HT1080 (cell line): ENCODE measurements around the gene RNF141. TPM values are rescaled to one million over a fixed set of nuclear protein-coding genes. Genes with fewer than 3 reads are reported as not detected.

Source experiments
- DNase-seq: peaks from one replicate; pipeline ENCODE4 v3.0.0-alpha.2; 2015; ENCODE audit warnings: low read depth
- total RNA-seq: library from RNA; depleted of rRNA; stranded (reverse); fragments of >200 nt; shearing (Covaris generic); gene quantifications from 2 replicates; pipeline ENCODE4 v1.2.3, GENCODE V29; 2014; rRNA removed

RNF141 gene
- total RNA-seq, 1 experiment from 2014 or later, result 8.6 TPM

DNA sequence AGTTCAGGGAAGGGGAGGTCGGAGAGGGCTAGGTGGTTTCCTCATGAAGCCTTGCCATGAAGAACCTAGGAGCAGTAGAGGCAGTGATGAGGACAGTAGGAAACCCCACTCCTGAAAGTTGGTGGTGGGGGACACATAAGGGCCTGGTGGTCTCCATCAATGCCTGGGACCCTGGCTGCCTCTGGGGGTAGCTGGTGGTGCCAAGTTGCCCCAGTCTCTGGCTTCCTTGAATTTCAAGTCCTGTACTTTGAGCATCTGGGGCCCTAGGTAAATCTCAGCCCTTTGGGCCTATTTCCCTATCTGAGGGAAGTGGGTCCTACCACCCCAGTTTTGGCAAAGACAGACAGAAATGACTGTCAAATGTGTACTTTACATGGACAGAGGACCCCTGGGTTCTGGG is 57.8 kb downstream of the RNF141 start:
- no peak for DNase-seq

DNA sequence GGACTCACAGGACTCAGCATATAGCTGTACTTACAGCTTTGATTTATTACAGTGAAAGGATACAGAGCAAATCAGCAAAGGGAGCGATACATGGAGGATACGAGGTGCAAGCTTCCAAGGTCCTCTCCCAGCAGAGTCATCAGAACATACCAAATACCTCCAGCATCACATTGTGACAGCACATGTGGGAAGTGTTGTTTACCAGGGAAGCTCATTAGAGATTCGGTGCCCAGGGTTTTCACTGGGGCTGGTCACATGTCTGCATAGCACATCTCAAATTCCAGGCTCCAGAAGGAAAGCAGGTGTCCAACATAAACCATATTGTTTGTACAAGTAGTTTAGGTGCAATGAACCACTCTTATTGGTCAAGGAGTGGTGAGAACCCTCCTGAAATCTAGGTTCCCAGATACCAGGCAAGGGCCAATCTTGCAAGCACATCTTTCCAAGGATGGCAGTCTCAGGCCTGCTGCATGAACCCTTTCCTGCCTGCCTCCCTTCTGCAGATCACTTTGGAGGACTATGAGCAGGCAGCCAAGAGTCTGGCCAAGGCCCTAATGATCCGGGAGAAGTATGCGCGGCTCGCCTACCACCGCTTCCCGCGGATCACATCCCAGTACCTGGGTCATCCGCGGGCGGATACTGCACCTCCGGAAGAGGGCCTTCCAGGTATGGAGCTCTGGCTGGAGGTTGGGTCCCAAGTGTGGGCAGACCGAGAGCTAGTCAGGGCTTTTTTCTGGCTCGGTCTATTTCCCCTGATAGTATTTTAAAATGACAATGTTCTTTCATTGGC is 59.2 kb downstream of the RNF141 start:
- DNase-seq, result no peak

DNA sequence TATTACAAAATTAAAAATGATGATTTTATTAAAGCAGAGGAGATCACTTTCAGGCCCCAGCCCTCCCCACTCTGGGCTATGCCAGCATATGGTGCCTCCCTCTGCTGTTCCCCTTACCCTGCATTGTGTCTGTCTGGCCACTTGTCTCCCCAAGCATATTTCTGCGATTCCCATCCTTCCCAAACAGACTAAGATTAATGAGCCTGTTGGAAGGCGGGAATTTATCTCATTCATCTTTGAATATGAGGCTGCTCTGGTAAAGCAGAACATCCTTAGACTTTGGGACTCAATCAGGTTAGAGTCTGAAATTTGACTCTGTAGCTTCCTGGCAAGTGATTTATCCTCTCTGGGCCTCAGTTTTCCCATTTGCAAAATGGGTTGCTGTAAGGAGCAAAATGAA is 60.2 kb downstream of the RNF141 start:
- no peak for DNase-seq

DNA sequence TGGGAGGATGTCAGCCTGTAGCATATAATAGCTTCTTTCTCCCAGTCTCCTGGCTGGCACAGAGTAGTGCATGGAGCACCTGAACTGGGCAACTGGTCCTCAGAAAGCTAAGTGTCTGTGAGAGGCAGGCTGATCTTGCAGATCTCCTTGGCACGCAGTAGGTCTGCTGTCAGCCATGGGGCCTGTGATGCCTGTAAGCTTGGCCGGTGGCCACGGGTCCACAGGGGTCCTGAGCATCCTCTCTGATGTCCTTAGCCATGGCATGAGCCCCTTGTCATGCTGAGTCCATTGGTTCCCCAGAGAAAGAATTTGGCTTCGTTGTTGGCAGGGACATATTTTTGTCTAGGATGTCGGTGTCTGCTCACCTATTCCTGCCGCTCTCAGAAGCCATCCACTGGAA is 61.0 kb downstream of the RNF141 start:
- no peak for DNase-seq

DNA sequence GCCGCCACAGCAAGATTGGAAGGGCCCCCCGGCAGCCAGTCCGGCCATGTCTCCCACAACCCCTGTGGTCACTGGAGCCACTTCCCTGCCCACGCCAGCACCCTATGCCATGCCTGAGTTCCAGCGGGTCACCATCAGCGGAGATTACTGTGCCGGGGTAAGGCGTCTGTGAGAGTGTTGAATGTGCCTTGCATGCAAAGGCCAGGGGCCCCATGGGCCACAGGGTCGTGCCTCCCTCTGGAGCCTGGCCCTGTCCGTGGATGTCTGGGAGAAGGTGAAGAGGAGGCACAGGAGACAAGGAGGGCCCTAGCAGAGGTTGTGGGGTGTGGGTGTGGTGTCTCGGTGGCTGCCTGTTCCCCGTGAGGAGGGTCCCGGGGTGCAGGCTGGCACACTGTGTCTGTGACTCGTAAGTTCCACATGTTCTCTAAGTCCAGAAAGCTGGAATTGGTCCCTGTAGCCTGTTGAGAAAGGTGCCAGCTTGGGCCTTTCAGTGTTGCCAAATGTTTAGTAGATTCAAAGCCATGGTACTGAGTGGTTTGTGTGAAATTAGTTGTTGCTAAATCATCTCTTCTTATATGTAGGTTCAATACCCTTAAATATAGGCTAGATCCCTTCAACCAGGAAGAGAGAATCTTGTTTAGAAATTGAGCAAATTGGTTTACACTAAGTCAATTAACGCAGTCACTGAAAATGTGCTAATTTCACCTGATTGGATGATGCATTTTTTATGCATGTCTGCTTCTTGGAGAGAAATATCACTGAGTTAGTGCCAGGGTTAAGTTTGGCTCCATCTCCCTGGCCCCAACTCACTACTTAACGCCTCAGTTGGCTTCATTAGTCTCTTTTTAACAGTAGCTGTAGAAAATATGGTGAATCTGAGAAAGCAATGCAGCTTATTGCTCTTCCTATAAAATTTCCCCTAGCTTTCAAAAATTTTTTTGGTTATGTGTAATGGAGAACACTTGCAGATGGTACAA is 62.1 kb downstream of the RNF141 start:
- DNase-seq, result no peak

DNA sequence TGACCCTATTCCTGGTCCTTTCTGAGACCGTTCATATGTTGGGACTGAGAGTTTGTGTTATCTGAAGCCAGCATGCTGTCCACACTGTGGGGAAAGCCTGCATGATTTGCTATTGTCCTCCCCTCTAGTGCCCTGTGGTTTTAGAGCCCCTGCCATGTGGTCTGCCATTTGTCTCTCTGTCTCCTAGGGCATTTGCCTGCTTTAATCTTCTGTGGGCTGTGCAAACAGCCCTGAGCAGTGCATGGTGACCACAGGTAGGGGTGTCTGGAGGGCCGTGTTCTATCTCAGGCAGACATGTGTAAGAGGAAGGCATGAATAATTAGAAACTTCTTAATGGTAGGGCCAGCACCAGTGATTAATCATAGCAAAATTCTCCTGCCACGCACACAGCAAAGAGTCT is 62.9 kb downstream of the RNF141 start:
- DNase-seq, result no peak

DNA sequence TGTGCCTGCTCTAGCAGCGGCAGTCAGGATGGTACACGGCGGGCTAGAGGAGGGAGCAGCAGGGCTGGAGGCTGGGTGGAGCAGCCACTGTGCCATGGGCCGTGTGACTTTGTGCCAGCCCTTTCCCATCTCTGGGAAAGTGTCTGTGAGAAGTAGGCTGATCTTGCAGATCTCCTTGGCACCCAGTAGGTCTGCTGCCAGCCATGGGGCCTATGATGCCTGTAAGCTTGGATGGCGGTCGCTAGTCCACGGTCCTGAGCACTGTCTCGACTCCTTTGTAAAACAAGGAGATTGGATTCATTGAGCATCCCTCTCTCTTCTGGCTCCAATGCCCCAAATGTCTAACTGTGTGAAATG is 63.3 kb downstream of the RNF141 start:
- no peak for DNase-seq

DNA sequence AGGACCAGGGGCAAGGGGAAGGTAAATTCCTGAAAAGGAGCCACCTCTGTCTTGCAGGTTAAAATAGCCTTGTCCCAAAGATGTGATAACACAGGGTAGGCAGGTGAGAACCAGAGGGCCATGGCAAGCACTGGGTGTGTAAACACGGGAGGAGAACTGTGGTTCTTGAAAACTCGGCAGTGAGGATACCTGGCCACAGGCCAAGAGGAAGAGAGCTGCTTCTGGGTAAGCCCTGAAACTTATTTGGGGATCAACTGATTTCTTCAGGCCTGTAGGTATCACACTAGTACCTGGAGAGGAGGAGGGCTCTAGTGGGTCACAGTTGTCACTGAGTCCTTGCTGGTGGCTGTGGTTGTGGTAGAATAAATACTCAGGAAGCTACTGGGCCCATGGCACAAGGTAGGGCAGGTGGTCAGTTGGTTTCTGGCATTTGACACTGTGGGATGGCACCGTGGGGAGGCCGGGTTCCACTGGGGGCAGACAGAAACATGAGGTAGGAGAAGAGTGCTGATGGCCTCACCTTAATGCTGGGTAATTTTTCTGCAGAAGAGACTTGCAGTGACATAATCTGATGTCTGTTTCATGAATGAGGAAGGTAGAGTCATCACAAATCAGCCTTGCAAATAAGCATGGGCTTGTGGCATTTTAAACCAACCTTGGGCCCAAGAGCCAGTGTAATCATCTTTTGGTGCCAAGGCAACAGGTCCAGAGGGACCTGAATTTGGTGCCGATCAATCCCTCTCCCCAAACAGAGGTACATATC is 63.9 kb downstream of the RNF141 start:
- DNase-seq, result no peak

DNA sequence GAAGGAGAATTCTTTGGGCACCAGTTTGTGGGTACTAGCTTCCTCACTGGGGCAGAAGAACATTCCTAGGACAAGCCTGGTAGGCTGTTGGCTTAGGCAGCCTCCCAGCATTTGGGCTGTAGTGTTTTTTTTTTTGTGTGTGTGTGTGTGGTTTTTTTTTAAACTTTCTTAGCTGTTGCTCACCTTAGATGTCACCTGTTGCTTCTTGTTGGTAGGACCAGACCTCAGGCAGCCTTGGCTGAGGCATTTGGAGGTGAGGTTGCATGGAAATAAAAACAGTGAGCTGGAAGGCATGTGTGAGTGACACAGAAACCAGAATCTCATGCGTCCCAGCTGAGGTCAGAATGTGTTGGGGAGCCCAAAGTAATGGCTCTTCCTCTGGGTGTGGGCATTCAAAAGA is 64.6 kb downstream of the RNF141 start:
- DNase-seq, result no peak

DNA sequence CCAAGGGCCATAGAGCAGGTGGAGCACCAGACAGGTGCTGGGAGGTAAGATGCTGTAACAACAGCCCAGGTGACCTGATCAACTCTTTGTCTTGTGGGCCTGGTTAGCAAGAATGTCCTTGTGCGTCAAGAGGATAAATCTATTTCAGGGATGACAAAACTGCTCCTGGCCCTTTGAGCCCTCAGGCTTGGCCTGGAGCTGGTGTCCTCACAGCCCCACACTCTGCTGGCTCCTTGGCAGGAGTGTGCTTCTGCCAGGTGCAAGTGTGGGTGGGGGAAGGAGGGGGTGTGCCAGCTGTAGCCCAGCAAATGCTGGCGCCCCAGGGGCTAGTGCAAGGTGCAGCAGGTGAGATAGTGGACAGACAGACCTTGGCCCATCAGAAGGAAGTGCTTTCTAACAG is 66.4 kb downstream of the RNF141 start:
- DNase-seq, result no peak

DNA sequence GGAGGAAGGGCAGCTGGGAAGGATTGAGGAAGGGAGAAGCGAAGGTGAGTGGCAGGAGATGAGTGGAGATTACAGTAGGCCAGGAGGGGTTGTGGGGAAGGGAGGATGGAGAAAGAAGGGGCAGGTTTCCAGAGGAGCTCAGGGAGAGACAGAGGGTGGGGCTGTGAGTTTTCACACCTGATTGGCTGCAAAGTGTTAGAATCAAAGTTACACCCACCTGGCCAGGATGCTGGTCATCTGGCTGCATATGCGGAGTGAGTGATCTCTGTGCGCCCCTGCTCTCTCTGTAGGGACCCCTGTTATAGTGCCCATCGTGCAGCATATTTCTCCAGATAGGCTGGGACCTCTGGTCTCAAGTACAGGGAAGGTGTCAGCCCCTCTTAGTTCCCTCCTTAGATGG is 67.6 kb downstream of the RNF141 start:
- DNase-seq, result no peak

DNA sequence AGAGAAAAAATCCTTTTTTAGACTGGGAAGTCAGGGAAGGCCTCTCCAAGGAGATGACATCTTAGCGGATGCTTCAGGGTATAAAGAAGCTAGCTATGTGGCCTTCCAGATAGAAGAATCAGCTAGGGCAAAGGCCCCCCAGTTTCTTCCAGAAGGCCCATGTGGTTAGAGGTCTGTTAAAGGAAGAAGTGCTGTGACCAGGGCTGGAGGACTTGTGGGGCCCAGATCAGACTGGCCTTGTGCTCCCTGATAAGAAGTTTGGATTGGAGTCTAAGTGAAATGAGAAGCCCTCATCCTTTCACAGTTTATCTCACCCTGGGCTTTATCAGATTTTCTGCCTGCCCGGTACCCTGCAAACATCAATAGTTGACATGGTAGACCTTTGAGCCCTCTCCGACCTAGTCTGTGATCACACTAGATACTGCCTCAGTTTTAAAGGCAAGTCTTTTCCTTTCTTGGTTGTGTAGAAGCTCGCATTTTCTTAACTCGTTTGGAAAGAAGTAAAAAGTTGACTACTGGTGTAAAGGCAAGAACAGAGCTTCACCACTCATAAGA is 78.2 kb downstream of the RNF141 start:
- DNase-seq, result no peak

Other genes with a start within 250 kb of the RNF141 start
- 23.1 and 33.9 TPM in 2 replicates for gene SBF2, start 247.0 kb downstream of the RNF141 start, total RNA-seq
- not detected in 2 replicates for gene ADM, start 236.1 kb downstream of the RNF141 start, total RNA-seq
- 4.5 and 6.8 TPM in 2 replicates for gene AMPD3, start 85.9 kb downstream of the RNF141 start, total RNA-seq
- not detected in 2 replicates for gene LYVE1, start 27.5 kb upstream of the RNF141 start, total RNA-seq
- gene IRAG1, start 152.6 kb upstream of the RNF141 start, total RNA-seq, result 0.02 TPM in 1 of 2 replicates, not detected in the other
- 26.4 and 31.0 TPM in 2 replicates for gene CTR9, start 210.1 kb upstream of the RNF141 start, total RNA-seq